ENCODE results near the gene LAMA3. TPM values are rescaled to one million over a fixed set of nuclear protein-coding genes. Genes with fewer than 3 reads are reported as not detected.

Gene LAMA3
- polyA plus RNA-seq, 4 donors, result 1.8 to 2.2 (median 2.1) TPM

- no peak for DNase-seq (ENCODE audit: low read depth in 4 of 4, low spot score in 3 of 4)
These were observed 238.8 kb downstream of the LAMA3 start for GRCh38 chr18:23927821-23928746.

- no peak for DNase-seq (ENCODE audit: low read depth in 4 of 4, low spot score in 3 of 4)
These were observed 240.2 kb downstream of the LAMA3 start for GRCh38 chr18:23929362-23929930.

DNA sequence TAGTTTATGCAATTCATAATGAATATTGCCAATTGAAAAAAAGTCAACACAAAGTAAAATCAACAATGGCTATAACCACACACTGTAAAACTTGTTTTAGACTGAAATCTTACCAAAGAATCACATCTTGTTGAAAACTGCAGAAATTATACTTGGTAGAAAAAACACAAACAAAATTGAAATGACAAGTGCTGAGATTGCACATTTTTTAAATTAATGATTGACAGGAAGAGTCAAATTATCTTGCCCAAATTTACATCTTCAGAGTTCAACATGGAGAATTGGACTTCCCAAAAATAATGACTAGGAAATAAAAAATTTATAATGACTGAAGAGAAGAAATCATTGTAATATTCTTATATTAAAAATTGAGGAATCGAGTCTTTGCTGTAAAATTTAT is 240.7 kb downstream of the LAMA3 start:
- no peak for DNase-seq (ENCODE audit: low read depth in 4 of 4, low spot score in 3 of 4)

DNA sequence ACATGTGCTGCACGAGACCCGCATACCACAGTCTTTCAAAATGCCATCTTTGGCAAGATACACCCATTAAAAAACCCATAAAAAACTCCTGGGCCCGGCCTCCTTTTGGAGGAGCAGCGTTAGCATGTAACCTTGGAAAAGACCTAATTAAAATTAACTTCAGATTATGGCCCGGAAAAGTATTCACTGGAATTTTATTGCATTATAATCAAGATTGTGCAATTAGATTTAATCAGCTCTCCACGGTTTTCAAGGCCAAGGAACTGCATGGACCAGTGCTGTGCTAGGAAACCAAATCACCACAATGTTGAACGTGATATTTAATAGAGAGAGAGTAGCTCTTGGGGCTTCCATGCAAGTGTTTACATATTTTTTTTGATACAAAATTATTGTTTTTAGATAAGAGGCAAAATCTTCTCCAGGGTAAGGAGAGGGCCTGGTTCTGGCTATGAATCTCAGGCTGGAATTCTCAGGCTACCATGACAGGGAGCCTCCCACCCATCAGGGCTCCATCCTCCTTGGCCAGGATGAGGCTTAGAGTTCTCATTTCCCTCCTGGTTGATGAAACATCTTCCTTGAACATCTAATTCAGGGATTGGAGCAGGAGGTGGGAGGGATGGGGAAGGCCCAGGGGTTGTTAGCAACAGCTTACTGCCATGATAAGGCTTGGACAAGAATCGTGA is 243.3 kb downstream of the LAMA3 start:
- no peak for DNase-seq (ENCODE audit: low read depth in 4 of 4, low spot score in 3 of 4)

DNA sequence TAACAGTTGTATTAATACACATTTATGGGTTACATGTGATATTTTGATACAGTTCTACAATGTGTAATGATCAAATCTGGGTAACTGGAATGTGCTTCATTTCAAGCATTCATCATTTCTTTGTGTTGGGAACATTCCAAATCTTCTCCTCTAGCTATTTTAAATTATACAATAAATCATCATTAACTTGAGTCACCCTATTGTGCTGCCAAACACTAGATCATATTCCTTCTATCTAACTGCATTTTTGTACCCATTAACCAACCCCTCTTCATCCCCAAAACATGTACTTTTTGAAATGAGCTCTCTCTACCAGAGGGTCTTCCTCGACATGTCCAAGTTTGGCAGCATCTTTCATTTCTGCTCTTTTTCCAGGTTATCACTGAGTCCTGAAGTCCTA is 244.2 kb downstream of the LAMA3 start:
- no peak for DNase-seq (ENCODE audit: low read depth in 4 of 4, low spot score in 3 of 4)

- DNase-seq (ENCODE audit: low read depth in 4 of 4, low spot score in 3 of 4), result no peak
These were observed 245.0 kb downstream of the LAMA3 start for GRCh38 chr18:23934252-23934651.

DNA sequence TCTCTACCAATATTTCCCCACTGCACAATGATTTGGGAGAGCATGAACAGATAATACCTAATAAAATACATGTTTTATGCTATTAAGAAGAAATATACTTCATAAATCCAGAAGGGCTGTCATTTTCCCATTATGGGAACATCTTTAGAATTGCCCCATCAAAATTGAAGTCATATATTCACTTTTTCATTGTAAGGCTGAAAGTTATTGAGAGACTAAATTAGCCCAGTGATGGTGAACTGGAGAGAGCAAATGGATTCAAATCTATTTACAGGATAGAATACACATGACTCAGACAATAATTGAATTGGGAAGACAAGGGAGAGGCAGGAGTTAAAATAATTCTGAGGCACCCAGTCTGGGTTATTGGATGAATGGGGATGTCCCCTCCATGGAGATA is 245.6 kb downstream of the LAMA3 start:
- no peak for DNase-seq (ENCODE audit: low read depth in 4 of 4, low spot score in 3 of 4)

DNA sequence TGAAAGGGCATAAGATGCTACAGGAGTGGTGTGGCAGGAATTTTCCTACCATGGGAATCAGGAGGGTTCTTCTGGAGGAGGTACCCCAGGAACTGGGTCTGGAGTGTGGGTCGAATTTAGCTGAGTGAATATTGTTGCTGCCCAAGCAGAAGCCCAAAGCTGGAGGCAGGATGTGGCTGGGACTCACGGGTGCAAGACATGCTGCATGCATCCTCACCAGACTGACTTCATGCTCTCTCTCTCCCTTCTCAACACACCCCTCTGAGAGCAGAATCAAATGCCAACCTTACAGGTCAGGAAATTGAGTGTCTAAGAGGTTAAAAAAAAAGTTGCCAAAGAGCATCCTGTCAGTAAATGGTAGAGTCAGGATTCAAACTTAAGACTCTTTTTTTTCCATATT is 246.6 kb downstream of the LAMA3 start:
- DNase-seq (ENCODE audit: low read depth in 4 of 4, low spot score in 3 of 4), result no peak

DNA sequence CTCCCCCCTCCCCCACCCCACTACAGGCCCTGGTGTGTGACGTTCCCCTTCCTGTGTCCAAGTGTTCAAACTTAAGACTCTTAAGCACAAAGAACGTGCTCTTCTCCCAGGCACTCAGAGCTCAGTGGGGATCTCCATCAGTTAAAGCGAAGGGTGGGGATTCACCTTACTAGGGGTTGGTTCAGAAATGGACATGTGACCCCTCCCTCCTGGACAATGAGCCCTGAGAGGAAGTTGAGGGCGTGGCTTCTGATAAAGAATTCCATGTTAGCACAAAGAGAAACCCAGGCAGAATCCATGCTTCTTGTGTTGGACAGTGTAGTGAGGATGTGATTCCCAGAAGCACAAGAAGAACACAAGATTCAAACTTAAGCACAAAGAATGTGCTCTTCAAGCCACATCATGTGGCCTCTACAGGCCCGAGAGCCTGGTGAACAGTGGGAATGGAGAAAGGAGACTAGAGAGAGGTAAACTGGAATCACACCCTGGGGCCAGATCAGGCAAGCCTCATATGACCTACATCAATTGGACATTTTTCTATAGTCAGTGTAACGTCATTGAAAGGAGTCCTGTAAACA is 247.2 kb downstream of the LAMA3 start:
- DNase-seq (ENCODE audit: low read depth in 4 of 4, low spot score in 3 of 4), result no peak

DNA sequence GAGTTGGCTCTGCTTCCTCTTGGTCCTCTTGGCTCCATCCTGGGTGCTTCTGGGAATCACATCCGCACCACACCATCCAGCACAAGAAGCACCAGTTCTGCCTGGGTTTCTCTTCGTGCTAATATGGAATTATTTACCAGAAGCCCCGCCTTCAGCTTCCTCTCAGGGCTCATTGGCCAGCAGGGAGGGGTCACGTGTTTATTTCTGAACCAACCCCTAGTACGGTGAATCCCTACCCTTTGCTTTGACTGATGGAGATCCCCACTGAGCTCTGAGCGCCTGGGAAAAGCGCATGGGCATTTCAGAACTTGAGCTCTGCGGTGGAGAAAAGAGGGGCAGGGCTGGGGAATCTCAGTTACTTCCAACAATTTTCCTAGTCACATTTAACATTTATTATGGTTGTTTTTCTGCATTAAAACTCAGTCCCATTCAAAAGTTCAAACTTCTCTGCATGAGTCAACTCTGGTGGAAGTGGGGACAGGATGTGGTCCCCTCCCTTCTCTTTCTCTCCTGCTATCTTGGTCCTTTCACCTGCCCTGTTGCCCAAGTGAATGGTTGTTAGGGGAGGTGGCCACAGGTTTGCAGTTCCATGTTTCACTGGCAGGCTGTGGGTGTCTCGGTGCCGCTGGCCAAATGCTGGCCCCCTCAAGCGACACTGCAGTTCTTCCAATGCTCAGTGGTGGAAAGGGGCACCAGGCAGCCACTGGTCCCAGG is 248.9 kb downstream of the LAMA3 start:
- DNase-seq (ENCODE audit: low read depth in 4 of 4, low spot score in 3 of 4), result no peak

DNA sequence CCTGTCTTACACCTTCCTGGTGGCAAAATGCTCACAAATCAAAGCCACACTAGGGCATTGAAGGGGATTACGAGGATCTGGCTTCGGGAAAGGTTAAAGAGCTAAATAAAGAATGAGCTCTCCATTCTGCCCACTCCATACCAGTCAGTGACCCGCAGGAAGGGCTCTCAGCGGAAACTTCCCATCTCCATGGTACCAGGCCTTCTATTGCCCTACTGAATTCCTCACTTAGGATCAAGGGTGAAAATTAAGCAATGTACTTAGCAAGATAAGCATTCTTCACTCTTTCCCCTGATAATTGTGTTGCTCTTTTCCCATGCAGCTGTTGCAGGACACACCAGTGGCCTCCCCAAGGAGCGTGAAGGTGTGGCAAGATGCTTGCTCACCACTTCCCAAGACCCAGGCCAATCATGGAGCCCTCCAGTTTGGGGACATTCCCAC is 249.7 kb downstream of the LAMA3 start:
- no peak for DNase-seq (ENCODE audit: low read depth in 4 of 4, low spot score in 3 of 4)

GRCh38 chr18:23939366-23939765 is 250.1 kb downstream of the LAMA3 start:
- no peak for DNase-seq (ENCODE audit: low read depth in 4 of 4, low spot score in 3 of 4)

- DNase-seq (ENCODE audit: low read depth in 4 of 4, low spot score in 3 of 4), result no peak
These were observed 250.6 kb downstream of the LAMA3 start for GRCh38 chr18:23939896-23940295.

DNA sequence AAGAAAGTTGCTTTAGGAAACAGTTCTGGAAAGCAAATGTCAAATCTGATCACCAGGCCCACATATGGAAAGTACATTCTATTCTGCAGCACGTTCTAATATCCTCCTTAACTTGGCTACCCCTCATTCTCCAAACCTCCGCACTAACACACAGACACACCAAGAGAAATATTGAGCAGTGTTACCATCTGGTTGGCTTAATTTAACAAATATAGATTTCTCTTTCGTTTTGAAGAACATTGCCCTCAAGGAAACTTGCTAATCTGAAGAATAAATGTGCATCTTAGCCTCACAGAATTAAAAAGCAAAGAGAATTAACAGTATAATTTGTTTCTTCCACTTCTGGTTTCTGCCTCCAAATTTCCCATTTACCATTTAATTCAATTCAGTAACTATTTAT is 252.5 kb downstream of the LAMA3 start:
- DNase-seq (ENCODE audit: low read depth in 4 of 4, low spot score in 3 of 4), result no peak

- DNase-seq (ENCODE audit: low read depth in 4 of 4, low spot score in 3 of 4), result no peak
These were observed 253.9 kb downstream of the LAMA3 start for GRCh38 chr18:23943104-23943503.

DNA sequence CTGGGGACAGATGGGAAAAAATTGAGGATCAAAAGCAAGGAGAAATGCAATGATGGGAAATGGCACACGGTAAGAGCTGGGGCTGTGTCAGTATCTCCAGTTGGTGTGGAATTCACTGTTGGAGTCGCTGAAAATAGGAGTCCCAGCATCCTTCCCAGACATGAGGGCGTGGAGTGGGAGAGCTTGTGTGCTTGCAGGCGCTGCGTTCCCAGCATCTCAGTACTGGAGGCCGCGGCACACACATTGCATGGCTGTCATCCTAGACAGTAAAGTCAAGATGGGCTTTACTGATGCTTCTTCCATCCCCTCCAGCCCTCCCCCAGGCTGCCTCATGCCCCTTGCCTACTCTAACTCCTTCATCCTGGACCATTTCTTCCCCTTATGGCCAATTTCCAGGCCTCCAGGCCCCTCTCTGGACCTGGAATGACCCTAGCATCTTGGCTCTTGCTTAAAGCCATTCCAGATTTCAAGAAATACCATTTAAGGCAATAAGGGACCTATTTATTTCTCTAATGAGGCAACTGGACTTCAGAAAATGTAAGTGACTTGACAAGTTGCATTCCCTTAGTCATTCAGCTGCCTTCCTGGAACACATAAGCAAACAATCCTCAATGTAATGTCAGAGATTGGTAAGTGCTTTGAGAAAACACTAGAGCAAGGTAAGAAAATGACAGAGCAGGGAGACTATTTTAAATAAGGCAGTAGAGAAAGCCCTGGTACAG is 254.8 kb downstream of the LAMA3 start:
- DNase-seq (ENCODE audit: low read depth in 4 of 4, low spot score in 3 of 4), result no peak

- no peak for DNase-seq (ENCODE audit: low read depth in 4 of 4, low spot score in 3 of 4)
These were observed 256.3 kb downstream of the LAMA3 start for GRCh38 chr18:23945416-23946079.

- DNase-seq (ENCODE audit: low read depth in 4 of 4, low spot score in 3 of 4), result no peak
These were observed 260.6 kb downstream of the LAMA3 start for GRCh38 chr18:23949863-23950262.

DNA sequence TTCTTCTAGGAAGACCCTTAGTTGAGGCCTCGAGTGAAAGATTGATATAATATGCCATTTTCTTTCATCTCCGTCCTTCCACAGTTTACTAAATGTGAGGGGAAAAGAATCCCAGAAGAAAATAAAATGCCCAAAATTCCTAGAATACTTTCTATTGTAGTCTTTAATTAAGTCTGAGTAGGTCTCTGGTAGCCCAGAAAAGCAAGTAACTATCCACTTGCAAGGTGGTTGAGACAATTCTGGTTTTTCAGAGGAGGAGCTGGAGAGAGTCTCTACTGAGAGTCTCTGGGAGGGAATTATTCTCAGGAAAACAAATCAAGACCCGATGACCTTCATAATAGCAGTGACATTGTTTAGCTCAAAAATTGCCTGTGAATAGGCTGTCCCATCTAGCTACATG is 261.4 kb downstream of the LAMA3 start:
- DNase-seq (ENCODE audit: low read depth in 4 of 4, low spot score in 3 of 4), result no peak

All from right renal pelvis (tissue), 4 donors.